Activated CD8-positive, alpha-beta memory T cell treated with anti-CD3 and anti-CD28 coated beads for 4 hours (primary cell): Measurements from ENCODE around the gene RSRC1.
"Not testable (repeated sequence)": the region's sequence is repeated elsewhere in the genome, so short reads cannot be mapped to it uniquely, and the experiment has no call there.

ENCODE experiments used
- DNase-seq, 2 donors: peaks; one replicate each; pipeline ENCODE4 v3.0.0-alpha.2; 2020; ENCODE audit warnings: low read depth in 2 of 2

RSRC1 gene

GRCh38 chr3:158465074-158465473 lies 355.2 kb downstream of the RSRC1 start:
- no peak for DNase-seq

GRCh38 chr3:158470944-158471638 lies 361.2 kb downstream of the RSRC1 start:
- no peak for DNase-seq

- no peak for DNase-seq
Observed at GRCh38 chr3:158471639-158472294, 361.9 kb downstream of the RSRC1 start.

GRCh38 chr3:158479051-158479450 lies 369.2 kb downstream of the RSRC1 start:
- DNase-seq, result no peak

- DNase-seq, result no peak
Observed at GRCh38 chr3:158483701-158484235, 373.9 kb downstream of the RSRC1 start.

GRCh38 chr3:158486200-158486599 lies 376.3 kb downstream of the RSRC1 start:
- DNase-seq, result no peak

- no peak for DNase-seq
Observed at GRCh38 chr3:158488670-158489069, 378.8 kb downstream of the RSRC1 start.

- no peak for DNase-seq
Observed at GRCh38 chr3:158489181-158489580, 379.3 kb downstream of the RSRC1 start.

GRCh38 chr3:158491968-158492367 lies 382.1 kb downstream of the RSRC1 start:
- no peak for DNase-seq

GRCh38 chr3:158492685-158493084 lies 382.8 kb downstream of the RSRC1 start:
- no peak for DNase-seq

- DNase-seq, result no peak
Observed at GRCh38 chr3:158493931-158494330, 384.0 kb downstream of the RSRC1 start.

- no peak for DNase-seq
Observed at GRCh38 chr3:158494673-158495072, 384.8 kb downstream of the RSRC1 start.

GRCh38 chr3:158495398-158495902 lies 385.6 kb downstream of the RSRC1 start:
- not testable (repeated sequence) for DNase-seq

- no peak for DNase-seq
Observed at GRCh38 chr3:158505117-158505516, 395.2 kb downstream of the RSRC1 start.

- DNase-seq, result no peak
Observed at GRCh38 chr3:158506456-158506855, 396.6 kb downstream of the RSRC1 start.

GRCh38 chr3:158508481-158508880 lies 398.6 kb downstream of the RSRC1 start:
- no peak for DNase-seq

GRCh38 chr3:158509891-158510290 lies 400.0 kb downstream of the RSRC1 start:
- no peak for DNase-seq

- DNase-seq, result not testable (repeated sequence)
Observed at GRCh38 chr3:158516729-158517128, 406.8 kb downstream of the RSRC1 start.

GRCh38 chr3:158519776-158520175 lies 409.9 kb downstream of the RSRC1 start:
- no peak for DNase-seq

- no peak for DNase-seq
Observed at GRCh38 chr3:158520433-158520832, 410.5 kb downstream of the RSRC1 start.

- no peak for DNase-seq
Observed at GRCh38 chr3:158522221-158523136, 412.6 kb downstream of the RSRC1 start.
